GM11168 (cell line): Measurements from ENCODE around the gene KIAA0319L.

Experiments
- in situ Hi-C: fragments of 300-500 bp; cut with MboI; formaldehyde crosslinking; loops from one replicate; pipeline ENCODE4 v1.12.0; 2022; ENCODE audit warnings: low sequenced_read_pairs; ENCODE audit not compliant: unreplicated experiment

Gene KIAA0319L

DNA sequence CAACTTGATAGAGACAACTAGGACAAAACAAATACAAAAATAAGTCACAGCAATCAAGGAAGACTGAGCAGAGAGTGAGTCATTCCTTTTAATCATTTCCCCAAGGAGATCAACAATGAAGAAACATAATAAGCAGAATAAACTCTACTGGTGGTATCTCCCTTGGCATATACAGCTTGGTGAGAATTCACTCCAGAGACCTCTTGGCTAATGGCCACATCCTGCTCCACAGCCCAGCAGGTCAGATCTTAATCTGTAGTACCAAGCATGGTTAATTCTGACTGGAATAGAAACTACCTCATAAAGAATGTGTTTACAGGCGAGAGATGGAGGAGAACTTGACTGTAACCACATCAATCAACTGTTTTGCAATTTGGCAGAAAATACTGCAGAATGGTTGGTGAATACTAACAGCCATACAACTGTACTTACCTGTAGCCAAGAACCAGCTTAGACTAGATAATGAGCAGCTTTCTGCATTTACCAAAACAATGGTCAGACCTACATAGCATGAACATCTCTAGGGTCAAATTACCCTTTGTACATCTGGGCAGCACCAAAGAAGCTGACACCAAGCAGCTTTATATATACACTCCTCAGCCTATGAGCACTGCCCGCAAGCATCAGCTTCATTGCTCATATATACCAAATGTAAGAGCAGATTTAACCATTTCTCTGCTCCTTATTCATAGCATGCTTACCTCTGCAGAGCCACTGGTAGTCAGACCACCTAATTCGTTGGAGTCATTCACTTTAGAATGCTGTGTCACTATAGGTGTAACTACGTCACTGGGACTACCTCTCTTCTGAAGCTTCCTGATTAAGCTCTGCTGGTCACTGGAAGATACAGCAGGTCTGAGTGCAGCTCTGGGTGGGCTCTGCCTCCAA is 51.0 kb downstream of the KIAA0319L start:
- in situ Hi-C loops = no loop called here

DNA sequence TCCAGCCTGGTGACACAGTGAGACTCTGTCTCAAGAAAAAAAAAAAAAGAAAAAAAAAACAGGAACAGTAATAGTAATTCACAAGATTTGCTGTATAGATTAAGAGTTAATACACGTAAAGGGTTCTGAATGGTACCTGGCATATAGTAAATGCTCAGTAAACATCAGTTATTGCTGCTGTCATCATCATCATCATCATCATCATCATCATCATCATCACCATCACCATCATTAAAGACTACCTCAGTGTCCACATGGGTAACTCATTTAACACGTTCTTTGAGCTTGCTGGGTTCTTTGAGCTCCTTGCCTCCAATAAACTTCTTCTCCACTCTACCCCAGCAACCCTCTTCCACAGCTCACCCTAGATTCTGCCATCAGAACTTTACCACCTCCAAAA is 55.0 kb downstream of the KIAA0319L start:
- in situ Hi-C loops = no loop called here

DNA sequence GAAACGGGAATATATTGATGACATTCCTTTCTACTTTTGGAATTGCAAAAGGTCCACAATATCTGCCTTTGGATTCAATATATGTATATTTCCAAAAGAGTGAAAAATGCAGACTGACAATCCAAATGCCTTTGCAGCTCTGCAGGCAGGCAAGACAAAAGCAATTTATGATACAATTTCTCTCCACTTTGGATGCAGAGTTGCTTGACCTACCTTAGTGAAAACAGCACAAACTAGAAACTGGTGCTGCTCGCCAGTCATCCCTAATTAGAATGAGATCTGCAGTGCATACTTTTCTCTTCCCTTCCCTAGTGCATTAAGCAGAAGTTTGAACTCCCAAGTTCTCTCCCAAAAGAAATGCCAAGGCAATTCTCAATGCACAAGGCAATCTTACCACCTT is 56.8 kb downstream of the KIAA0319L start:
- in situ Hi-C loops = no loop called here

DNA sequence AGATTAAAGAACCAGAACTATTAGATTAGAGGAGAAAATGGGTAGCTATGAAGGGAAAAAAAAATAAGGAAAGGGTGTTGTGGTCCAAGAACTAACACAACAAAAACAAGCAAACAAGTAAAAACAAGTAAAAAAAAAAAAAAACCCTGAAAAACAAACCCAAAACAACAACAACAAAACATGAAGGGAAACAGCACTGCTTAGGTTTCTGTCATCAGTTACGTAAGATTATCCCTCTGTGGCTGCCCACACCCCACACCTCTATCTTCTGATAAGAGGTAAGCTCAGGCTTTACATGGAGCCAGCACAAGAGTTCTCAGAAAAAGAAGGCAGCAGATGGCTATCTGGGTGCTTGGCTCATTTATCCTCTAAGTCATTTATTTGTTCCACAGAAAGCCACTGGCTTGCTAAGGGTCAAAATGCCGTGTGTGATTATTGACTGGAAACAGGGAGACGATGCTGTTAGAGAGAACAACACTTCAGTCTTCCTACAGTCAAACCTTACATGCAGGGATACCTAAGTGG is 57.5 kb downstream of the KIAA0319L start:
- in situ Hi-C loops = no loop called here

DNA sequence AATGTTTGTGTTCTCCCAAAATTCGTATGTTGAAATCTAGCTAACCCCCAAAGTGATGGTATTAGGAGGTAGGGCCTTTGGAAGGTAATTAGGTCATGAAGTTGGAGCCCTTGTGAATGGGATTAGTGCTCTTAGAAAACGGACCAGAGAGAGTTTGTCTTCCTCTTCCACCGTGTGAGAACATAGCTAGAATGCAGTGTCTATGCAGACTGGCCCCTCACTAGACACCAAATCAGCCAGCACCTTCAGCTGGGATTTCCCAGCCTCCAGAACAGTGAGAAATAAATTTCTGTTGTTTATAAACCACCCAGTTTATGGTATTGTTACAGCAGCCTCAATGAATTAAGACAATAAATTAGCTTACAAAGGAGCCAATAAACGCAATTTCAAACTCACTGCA is 58.0 kb downstream of the KIAA0319L start:
- in situ Hi-C loops = no loop called here

DNA sequence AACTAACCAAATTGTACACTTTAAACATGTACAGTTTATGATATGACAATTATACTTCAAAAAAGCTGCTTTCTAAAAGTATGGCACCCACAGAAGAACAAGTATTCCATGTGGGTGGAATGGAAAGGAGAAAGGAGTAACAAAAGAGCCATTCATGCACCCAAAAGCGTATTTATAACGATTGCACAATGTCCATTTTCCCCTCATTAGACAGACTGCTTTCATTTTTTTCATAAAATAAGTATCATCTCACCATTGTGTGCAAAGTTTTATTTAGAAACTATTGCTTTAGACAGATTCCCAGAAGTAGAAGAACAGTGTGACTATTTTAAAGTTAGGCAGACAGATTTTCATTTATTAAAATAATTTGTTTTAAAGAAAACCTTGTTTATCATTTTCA is 59.6 kb downstream of the KIAA0319L start:
- in situ Hi-C loops = no loop called here

DNA sequence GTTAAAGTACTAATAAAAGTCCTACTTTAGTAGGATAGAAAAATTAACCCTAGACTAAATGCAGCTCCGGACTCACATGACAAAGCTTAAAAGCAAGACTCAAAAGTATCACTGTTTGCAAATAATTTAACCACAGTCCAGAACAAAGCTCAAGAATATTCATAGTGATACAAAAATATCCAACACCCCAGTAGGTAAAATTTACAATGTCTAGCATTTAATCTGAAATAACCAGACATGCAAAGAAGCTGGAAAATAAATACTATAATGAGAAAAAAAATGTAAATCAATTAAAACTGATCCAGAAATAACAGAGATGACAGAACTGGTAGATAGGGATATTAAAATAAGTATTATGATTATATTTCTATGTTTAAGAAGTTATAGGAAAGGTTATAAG is 67.0 kb downstream of the KIAA0319L start:
- in situ Hi-C loops = no loop called here

DNA sequence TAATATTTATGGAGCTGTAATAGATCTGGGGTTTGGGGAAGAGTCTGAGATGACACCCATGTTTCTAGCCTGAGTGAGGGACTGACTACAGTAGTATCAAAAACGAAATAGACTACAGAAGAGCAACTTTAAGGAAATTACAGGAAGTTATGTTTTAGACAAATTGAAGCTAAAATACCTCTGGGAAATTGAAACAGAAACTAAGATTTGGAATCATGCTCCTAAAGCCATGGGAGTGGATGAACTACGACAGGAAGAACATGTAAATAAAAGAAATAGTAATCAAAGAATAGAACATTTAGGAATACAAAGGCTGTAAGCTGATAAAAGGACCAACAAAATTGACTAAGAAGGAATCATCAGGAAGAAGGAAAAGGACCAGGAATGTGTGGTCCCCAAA is 68.9 kb downstream of the KIAA0319L start:
- in situ Hi-C loops = no loop called here

DNA sequence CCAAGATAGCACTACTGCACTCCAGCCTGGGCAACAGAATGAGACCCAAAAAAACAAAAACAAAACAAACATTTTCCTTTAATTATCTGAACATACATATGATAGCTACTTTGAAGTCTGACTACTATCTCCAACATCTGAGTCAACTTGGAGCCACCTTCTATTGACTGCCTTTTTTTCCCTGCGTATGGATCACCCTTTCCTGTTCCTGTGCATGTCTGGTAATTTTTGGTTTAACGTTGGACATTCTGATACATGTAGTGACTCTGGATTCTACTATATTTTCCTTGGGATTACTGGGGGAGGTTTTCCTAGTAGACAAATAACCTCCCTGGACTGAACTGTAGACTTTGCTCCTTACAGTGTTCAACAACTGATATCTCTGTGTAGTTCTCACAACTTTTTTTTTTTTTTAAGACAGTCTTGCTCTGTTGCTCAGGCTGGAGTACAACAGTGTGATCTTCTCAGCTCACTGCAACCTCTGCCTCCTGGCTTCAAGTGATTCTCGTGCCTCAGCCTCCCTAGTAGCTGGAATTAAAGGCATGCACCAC is 70.3 kb downstream of the KIAA0319L start:
- in situ Hi-C loops = no loop called here

DNA sequence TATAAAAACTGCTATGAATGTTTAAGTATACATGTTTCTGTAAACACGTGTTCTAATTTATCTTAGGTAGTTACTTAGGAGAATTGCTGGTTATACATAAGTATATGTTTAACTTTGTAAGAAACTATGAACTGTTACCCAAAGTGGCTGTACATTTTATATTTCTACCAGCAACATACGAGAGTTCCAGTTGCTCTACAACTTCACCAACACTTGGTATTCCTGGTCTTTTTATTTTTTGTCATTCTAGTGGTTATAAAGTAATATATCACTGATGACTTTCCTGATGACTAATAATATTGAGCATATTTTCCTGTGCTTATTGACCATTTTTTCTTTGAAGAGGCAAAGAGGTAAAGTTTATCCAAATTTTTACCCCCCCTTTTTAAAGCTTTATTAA is 76.0 kb downstream of the KIAA0319L start:
- in situ Hi-C loops = no loop called here

DNA sequence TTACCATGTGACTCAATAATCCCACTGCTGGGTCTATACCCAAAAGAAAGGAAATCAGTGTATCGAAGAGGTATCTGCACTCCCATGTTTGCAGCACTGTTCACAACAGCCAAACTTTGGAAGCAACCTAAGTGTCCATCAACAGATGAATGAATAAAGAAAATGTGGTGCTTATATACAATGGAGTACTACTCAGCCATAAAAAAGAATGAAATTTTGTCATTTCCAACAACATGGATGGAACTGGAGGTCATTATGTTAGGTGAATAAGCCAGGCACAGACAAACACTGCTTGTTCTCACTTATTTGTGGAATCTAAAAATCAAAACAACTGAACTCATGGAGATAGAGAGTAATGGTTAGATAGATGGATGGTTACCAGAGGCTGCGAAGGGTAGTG is 79.3 kb downstream of the KIAA0319L start:
- in situ Hi-C loops = no loop called here

DNA sequence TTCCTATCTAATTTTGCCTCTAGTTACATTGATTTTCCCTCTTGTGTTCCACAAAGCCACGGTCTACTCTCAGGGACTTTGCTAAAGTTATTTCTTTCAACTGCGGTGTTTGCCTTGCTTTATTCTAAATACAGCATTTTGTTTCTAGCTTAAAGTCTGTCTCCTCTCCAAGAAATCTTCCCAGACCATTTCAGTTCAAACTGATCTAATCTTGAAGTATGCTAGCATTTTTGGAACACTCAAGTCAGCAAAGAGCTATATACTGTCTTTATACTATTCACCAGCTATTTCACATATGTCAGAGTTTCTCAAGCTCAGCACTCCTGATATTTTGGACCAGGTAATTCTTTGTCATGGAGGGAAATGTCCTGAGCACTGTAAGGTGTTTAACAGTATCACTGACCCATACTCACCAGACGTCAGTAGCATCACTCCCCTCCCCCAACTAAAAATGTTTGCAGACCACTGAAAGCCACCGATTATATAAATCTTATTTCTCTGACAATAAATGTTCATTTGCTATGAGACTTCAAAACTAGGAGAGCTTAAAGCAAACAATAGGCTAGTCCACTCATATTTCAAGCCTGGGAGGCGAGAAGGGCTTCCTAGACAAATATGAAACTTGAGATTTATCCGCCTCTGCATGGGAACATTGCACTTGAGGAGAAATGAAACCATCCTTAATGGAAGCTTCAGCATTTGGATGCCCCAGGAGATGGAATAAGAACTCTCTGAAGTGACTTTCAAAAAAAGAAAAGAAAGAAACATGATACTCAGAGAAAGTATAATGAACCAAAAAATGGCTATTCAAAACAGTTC is 81.1 kb downstream of the KIAA0319L start:
- in situ Hi-C loops = no loop called here

DNA sequence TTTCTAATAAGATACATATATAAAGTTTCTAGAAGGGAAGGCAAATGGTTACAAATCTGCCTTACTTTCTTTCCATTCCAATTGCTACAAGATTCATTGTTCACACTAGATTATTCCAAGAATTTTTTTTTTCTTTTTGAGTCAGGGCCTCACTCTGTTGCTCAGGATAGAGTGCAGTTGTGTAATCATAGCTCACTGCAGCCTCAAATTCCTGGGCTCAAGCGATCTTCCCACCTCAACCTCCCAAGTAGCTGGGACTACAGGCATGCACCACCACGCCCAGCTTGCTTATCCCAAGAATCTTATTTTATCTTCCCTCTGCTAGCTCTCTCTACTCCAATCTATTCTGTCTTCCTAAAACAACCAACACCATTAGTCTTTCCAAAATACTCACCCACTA is 81.8 kb downstream of the KIAA0319L start:
- in situ Hi-C loops = no loop called here

DNA sequence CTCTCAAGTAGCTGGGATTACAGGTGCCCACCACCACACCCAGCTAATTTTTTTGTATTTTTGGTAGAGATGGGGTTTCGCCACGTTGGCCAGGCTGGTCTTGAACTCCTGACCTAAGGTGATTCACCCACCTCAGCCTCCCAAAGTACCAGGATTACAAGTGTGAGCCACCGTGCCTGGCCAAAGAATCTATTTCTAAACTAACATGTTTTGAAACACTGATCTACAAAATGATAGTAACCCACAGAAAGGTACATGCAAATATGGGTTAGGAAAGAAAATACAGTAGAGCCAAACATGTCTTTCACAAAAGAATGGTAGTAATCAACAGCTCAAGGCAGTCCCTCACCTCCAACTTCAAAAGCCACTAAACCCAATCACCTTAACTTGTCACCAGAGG is 84.0 kb downstream of the KIAA0319L start:
- in situ Hi-C loops = loop anchor here (25.0 kb wide), 1 partner anchor 239 kb away; the partner anchor contains the start of gene C1orf216

DNA sequence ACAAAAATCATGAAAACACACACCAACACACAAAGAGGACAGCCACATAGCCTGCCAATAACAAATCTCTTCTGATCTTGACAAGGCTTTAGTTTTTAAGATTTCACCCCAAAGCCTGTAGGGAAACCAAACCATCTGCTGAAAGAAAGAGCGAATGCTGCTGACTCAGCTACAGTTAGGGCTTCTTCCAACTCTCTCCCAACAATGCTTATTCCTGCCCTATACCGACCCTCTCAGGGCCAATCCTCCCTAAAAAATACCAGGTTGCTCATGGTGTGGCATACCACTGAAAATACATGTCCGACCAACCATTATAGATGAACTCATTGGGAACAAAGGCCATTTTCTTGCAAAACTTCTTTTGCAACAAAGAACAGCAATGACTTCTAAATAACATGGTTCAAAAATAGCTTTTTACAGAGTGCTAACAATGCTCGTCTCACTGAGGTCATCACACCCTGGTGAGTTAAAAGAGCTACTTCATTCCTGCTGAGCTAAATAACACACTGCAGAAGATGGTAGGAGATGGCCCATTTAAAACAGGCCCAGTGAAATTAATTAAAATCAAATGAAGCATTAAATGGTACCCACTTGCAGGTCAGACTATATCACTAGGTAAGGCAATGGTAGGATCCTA is 86.1 kb downstream of the KIAA0319L start:
- in situ Hi-C loops = loop anchor here (25.0 kb wide), 1 partner anchor 241 kb away; the partner anchor contains the start of gene C1orf216

DNA sequence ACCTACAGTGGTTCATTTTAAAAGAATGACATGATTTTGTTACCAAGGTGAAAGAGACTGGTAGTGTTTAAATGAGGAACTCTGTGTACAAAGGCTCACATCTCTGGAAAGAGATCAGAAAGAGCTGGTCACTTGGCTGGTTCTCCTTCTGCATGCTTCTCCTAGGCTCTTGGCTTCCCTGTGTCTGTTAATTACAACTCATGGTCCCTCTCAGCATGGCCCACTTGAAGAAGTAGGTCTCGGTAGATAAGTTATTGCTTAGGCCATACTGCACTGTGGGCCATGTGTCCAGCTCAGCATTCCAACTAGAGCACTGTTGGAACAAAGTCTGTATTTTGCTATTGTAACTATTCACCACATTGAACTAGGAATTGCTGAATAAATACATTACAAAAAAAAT is 91.1 kb downstream of the KIAA0319L start:
- in situ Hi-C loops = loop anchor here (5.0 to 25.0 kb wide), 2 partner anchors 76 to 246 kb away; partner anchors contain the start of gene C1orf216

DNA sequence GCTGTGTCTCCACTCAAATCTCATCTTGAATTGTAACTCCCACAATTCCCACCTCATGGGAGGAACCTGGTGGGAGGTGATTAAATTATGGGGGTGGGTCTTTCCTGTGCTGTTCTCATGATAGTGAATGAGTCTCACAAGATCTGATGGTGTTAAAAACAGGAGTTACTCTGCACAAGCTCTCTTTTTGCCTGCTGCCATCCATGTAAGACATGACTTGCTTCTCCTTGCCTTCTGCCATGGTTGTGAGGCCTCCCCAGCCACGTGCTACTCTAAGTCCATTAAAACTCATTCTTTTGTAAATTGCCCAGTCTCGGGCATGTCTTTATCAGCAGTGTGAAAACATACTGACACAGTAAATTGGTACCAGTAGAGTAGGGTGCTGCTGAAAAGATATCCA is 93.5 kb downstream of the KIAA0319L start:
- in situ Hi-C loops = loop anchor here (25.0 kb wide), 1 partner anchor 249 kb away; the partner anchor contains the start of gene C1orf216

DNA sequence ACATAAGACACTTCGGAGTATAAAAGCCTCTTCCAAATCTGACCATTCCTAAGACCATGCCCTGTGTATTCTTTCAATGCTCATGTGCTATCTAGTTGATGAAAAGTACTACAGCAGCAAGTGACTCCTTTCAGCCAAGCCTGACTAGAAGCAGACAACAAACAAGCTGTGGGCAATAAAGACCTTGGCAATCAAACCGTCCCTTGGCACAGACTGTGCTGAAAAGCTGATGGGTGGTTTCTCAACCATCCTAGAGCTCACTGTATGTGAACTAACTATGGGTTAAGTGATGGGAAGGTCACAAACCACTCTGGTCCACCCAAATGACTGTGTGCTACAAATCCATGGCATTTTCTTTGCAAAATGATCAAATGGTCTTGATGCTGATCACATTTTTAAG is 94.0 kb downstream of the KIAA0319L start:
- in situ Hi-C loops = loop anchor here (25.0 kb wide), 1 partner anchor 249 kb away; the partner anchor contains the start of gene C1orf216

DNA sequence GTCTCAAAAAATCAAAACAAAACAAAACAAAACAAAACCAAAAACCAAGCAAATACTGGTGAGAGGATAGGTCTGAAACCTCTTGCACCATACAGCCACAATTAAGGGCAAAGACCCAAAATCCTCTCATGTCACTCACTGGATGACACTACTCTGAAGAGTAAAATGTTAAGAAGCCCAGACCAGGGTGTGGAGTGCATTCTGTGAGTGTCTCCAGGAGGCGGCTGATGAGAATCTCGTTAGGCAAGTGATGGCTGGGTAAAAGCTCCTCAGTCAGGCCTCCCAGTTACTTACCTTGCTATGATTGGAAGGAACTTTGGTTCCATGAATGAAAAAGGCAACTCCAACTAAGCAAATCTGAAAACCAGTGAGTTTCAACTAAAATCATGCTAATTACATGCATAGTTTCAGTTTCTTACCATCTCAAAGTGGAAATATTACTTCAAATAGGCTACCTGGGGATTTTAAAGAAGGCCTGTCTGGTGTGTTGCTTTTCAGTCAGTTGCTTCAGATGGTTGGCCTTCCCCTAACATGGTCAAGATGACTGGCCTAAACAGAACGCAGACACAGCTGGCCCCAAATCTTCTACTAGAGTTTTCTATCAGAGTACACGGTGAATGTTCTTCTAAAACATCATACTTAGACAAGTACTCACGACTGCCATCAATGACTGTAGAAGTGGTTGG is 95.1 kb downstream of the KIAA0319L start:
- in situ Hi-C loops = loop anchor here (25.0 kb wide), 1 partner anchor 250 kb away; the partner anchor contains the start of gene C1orf216
